GM12865 (cell line): ENCODE results near the gene SNRPA1.

Experiments
- DNase-seq: peaks from one replicate; pipeline ENCODE4 v3.0.0; 2010; ENCODE audit warnings: low read depth
- H3K4me3 ChIP-seq: 2 replicates; pipeline ENCODE4 v1.5.1; 2011; ENCODE audit warnings: mild to moderate bottlenecking, low read depth, low read length, control low read depth
- TF ChIP-seq, protein P1 (sequence below): IDR thresholded peaks from 2 replicates; pipeline ENCODE4 v1.5.1; 2011; ENCODE audit warnings: low read length, control low read depth, low read depth, inconsistent platforms; ENCODE audit not compliant: insufficient read depth; ENCODE audit errors: missing control alignments

SNRPA1 gene

GRCh38 chr15:101313041-101313761 is 18.2 kb upstream of the SNRPA1 start:
- DNase-seq: no peak

GRCh38 chr15:101310508-101310907 is 15.5 kb upstream of the SNRPA1 start:
- H3K4me3 ChIP-seq: no peak overlapping the region
- TF ChIP-seq, protein P1, sequence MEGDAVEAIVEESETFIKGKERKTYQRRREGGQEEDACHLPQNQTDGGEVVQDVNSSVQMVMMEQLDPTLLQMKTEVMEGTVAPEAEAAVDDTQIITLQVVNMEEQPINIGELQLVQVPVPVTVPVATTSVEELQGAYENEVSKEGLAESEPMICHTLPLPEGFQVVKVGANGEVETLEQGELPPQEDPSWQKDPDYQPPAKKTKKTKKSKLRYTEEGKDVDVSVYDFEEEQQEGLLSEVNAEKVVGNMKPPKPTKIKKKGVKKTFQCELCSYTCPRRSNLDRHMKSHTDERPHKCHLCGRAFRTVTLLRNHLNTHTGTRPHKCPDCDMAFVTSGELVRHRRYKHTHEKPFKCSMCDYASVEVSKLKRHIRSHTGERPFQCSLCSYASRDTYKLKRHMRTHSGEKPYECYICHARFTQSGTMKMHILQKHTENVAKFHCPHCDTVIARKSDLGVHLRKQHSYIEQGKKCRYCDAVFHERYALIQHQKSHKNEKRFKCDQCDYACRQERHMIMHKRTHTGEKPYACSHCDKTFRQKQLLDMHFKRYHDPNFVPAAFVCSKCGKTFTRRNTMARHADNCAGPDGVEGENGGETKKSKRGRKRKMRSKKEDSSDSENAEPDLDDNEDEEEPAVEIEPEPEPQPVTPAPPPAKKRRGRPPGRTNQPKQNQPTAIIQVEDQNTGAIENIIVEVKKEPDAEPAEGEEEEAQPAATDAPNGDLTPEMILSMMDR: no peak
- no peak for DNase-seq

More at GRCh38 chr15:101313041-101313761, 18.2 kb upstream of the SNRPA1 start:
- TF ChIP-seq, protein P1: no peak
- H3K4me3 ChIP-seq: no peak overlapping the region

- TF ChIP-seq, protein P1: no peak
Measured at GRCh38 chr15:101310161-101310480, 15.1 kb upstream of the SNRPA1 start.

GRCh38 chr15:101309436-101310160 is 14.6 kb upstream of the SNRPA1 start:
- no peak for DNase-seq
- TF ChIP-seq, protein P1: no peak
- H3K4me3 ChIP-seq: no peak overlapping the region

More at GRCh38 chr15:101310161-101310480, 15.1 kb upstream of the SNRPA1 start:
- DNase-seq: no peak
- no peak overlapping the region for H3K4me3 ChIP-seq

DNA sequence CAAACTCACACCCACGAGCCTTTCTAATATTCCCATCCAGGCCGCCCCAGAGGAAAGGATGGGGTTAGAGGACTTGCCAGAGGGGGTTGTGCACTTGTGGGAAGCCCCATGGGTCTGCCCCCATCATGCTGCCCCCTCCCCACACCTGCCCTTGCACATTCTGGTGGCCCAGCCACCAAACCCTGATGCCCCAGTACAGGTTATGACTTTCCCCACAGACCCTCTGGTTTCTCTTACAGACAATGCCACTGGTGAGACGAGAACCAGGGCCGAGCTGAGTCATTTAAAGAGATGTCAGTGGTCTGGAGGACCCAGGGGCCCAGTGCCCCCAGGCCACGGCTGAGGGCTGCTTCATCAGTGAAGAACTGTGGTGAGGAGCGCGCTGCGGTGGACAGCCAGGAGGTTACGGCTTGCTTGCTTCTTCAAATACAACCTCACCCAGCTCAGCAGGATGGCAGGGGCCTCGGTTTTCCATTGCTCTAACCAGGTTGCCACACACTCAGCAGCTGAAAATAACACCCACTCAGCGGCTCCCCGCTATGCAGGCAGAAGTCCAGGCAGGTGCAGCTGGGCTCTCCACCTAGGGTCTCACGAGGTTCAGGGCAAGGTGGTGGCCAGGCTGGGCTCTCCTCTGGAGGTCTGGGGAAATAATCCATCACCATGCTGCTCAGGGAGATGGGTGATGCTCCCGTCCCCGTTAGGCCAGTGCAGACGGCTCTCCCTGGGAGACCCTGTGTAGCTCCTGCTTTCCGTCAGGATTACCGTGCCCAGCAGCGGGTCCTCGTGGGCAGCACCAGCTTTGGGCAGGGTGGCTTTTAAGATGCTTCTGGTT is 13.8 kb upstream of the SNRPA1 start:
- DNase-seq: no peak
- TF ChIP-seq, protein P1: no peak

GRCh38 chr15:101307897-101308603 is 13.0 kb upstream of the SNRPA1 start:
- TF ChIP-seq, protein P1: no peak
- H3K4me3 ChIP-seq: no peak overlapping the region
- DNase-seq: no peak

More for the DNA sequence above, 13.8 kb upstream of the SNRPA1 start:
- H3K4me3 ChIP-seq: no peak overlapping the region
